Thymus (tissue), 14 donors: ENCODE data around the gene LDLRAD1. TPM values are rescaled to one million over a fixed set of nuclear protein-coding genes. Genes with fewer than 3 reads are reported as not detected.
"Not testable (repeated sequence)": the region's sequence is repeated elsewhere in the genome, so short reads cannot be mapped to it uniquely, and the experiment has no call there.

Source experiments
- DNase-seq, 9 donors: peaks; one replicate each; pipeline ENCODE4 v3.0.0-alpha.2; 2013; ENCODE audit warnings: low spot score in 9 of 9, low read depth in 6 of 9, missing footprints in 1 of 9
- H3K27ac ChIP-seq, 2 donors: one replicate each; pipeline ENCODE4 v1.5.1; 2013; ENCODE audit warnings: control low read depth in 1 of 2, low read depth in 1 of 2, low read length in 1 of 2, mild to moderate bottlenecking in 1 of 2, moderate library complexity in 1 of 2
- H3K27me3 ChIP-seq, 2 donors: one replicate each; pipeline ENCODE4 v1.5.1; 2013; ENCODE audit warnings: low read length in 1 of 2; ENCODE audit not compliant: control insufficient read depth in 2 of 2, insufficient read depth in 1 of 2
- H3K36me3 ChIP-seq, 2 donors: one replicate each; pipeline ENCODE4 v1.5.1; 2013; ENCODE audit warnings: low read length in 1 of 2, mild to moderate bottlenecking in 1 of 2, moderate library complexity in 1 of 2; ENCODE audit not compliant: control insufficient read depth in 2 of 2, insufficient read depth in 2 of 2
- H3K4me1 ChIP-seq, 2 donors: one replicate each; pipeline ENCODE4 v1.5.1; 2013; ENCODE audit warnings: low read length in 2 of 2; ENCODE audit not compliant: control insufficient read depth in 2 of 2, insufficient read depth in 2 of 2
- H3K4me3 ChIP-seq, 2 donors: one replicate each; pipeline ENCODE4 v1.5.1; 2013; ENCODE audit warnings: low read length in 2 of 2, control low read depth in 1 of 2, mild to moderate bottlenecking in 1 of 2
- H3K9me3 ChIP-seq, 2 donors: one replicate each; pipeline ENCODE4 v1.5.1; 2013; ENCODE audit warnings: low read length in 1 of 2, mild to moderate bottlenecking in 1 of 2; ENCODE audit not compliant: control insufficient read depth in 2 of 2, insufficient read depth in 1 of 2
- WGBS: extraction: QIAGEN DNeasy Blood & Tissue Kit; methylation state at CpG from one replicate; pipeline ENCODE4 v1.1.7; 2013; 5-methylcytosine and 5-hydroxymethylcytosine counted together
- long read RNA-seq, 10 donors: transcript quantifications; one replicate each; lab custom pipeline, GENCODE V29; 2026
- polyA plus RNA-seq: library from polyadenylated mRNA; stranded (reverse); fragments of 200-250 nt; gene quantifications from one replicate; pipeline ENCODE4 v1.2.3, GENCODE V29; 2013
- total RNA-seq: library from RNA; stranded (reverse); fragments of 120-200 nt; gene quantifications from one replicate; pipeline ENCODE4 v1.2.4, GENCODE V29; 2013
- donor health status: healthy.

LDLRAD1 gene
- total RNA-seq (not detected), polyA plus RNA-seq (0.18 TPM)
- long read RNA-seq, donor 1, result 0 reads
- long read RNA-seq, donor 2, result 0 reads
- long read RNA-seq, donor 3, result 0 reads
- long read RNA-seq, donor 4, result 0 reads
- long read RNA-seq, donor 5, result 0 reads
- long read RNA-seq, donor 6, result 0 reads
- long read RNA-seq, donor 7, result 0 reads
- long read RNA-seq, donor 8, result 0 reads
- long read RNA-seq, donor 9, result 0 reads
- long read RNA-seq, donor 10, result 0 reads

- peaks cover 0 to 12% of the 10 kb centered on the region in 2 donors for H3K27me3 ChIP-seq
- no peaks in the 10 kb centered on the region for H3K4me1 ChIP-seq
- WGBS, result 80% methylated on average over 6 of the region's 6 CpGs
- no peak within 1 kb of the TSS for H3K4me3 ChIP-seq
- H3K27ac ChIP-seq, result no peak within 1 kb of the TSS
- H3K36me3 ChIP-seq, result no peaks in the 10 kb centered on the region
- H3K9me3 ChIP-seq, result no peaks in the 10 kb centered on the region
- DNase-seq, result no peak
Measured at GRCh38 chr1:54017979-54018378, at the start of gene LDLRAD1. Gene LDLRAD1 (minus strand): TSS chr1:54018186. CDS start chr1:54018112, 74 bp downstream.

- WGBS, result 87% methylated on average over 5 of the region's 5 CpGs
- Histone ChIP-seq H3K4me3 (no peak overlapping the region), H3K9me3 (no peaks in the 10 kb centered on the region), H3K27me3 (no peaks in the 10 kb centered on the region), H3K27ac (no peak overlapping the region), H3K4me1 (no peaks in the 10 kb centered on the region), H3K36me3 (peaks cover 0 to 7% of the 10 kb centered on the region in 2 donors)
- DNase-seq, result no peak
Measured at GRCh38 chr1:54064299-54064698, 46.3 kb upstream of the LDLRAD1 start.

GRCh38 chr1:54054438-54054749, 36.4 kb upstream of the LDLRAD1 start:
- H3K4me3 ChIP-seq, result peak overlapping the region; percentile 66 to 77
- no peaks in the 10 kb centered on the region for H3K9me3 ChIP-seq
- H3K27me3 ChIP-seq, result no peaks in the 10 kb centered on the region
- WGBS, result 10% methylated on average over 5 of the region's 5 CpGs
- peaks cover 0 to 6% of the 10 kb centered on the region in 2 donors for H3K36me3 ChIP-seq
- H3K4me1 ChIP-seq, result peaks cover 10 to 14% of the 10 kb centered on the region in 2 donors
- peak in 4 of 9 donors; percentile 6 to 47 (median 21) for DNase-seq
- H3K27ac ChIP-seq, result peak overlapping the region; percentile 26 to 89

- peak overlapping the region; percentile 66 to 77 for H3K4me3 ChIP-seq
- no peaks in the 10 kb centered on the region for H3K9me3 ChIP-seq
- peak overlapping the region; percentile 89 to 100 for H3K27ac ChIP-seq
- H3K4me1 ChIP-seq, result peaks cover 10 to 14% of the 10 kb centered on the region in 2 donors
- H3K36me3 ChIP-seq, result peaks cover 0 to 6% of the 10 kb centered on the region in 2 donors
- DNase-seq, result peak in 1 of 9 donors; percentile 17
- no peaks in the 10 kb centered on the region for H3K27me3 ChIP-seq
- WGBS, result 2% methylated on average over 21 of the region's 21 CpGs
Measured at GRCh38 chr1:54053745-54054437, 35.9 kb upstream of the LDLRAD1 start.

GRCh38 chr1:54052934-54053744, 35.2 kb upstream of the LDLRAD1 start, which contains the start of the genes TCEANC2 and TMEM59:
Gene TCEANC2 (plus strand): TSS chr1:54053608. CDS start chr1:54054423, 815 bp downstream.
Gene TMEM59 (minus strand): TSS chr1:54053204. CDS start chr1:54053188, 16 bp downstream.
- H3K36me3 ChIP-seq, result peaks cover 0 to 6% of the 10 kb centered on the region in 2 donors
- peak; percentile 96 to 99 (median 98) for DNase-seq
- peak within 1 kb of the TSS; percentile 89 to 100 for H3K27ac ChIP-seq
- H3K4me3 ChIP-seq, result peak within 1 kb of the TSS; percentile 66 to 77
- peaks cover 10 to 14% of the 10 kb centered on the region in 2 donors for H3K4me1 ChIP-seq
- under 1% methylated on average over 59 of the region's 59 CpGs for WGBS
- no peaks in the 10 kb centered on the region for H3K9me3 ChIP-seq
- no peaks in the 10 kb centered on the region for H3K27me3 ChIP-seq

- under 1% methylated on average over 23 of the region's 23 CpGs for WGBS
- H3K4me3 ChIP-seq, result peak overlapping the region; percentile 66 to 77
- peaks cover 10 to 14% of the 10 kb centered on the region in 2 donors for H3K4me1 ChIP-seq
- no peaks in the 10 kb centered on the region for H3K27me3 ChIP-seq
- peak overlapping the region; percentile 89 to 100 for H3K27ac ChIP-seq
- no peaks in the 10 kb centered on the region for H3K9me3 ChIP-seq
- H3K36me3 ChIP-seq, result peaks cover 0 to 3% of the 10 kb centered on the region in 2 donors
- peak in 6 of 9 donors; percentile 21 to 58 (median 30) for DNase-seq
Measured at GRCh38 chr1:54052431-54052933, 34.5 kb upstream of the LDLRAD1 start.

GRCh38 chr1:54051933-54052430, 34.0 kb upstream of the LDLRAD1 start:
- 2% methylated on average over 8 of the region's 8 CpGs for WGBS
- peak overlapping the region; percentile 89 to 100 for H3K27ac ChIP-seq
- no peaks in the 10 kb centered on the region for H3K9me3 ChIP-seq

GRCh38 chr1:54050435-54050834, 32.4 kb upstream of the LDLRAD1 start:
- not testable (repeated sequence) for H3K36me3 ChIP-seq, DNase-seq, H3K9me3 ChIP-seq, H3K27me3 ChIP-seq, H3K27ac ChIP-seq, H3K4me3 ChIP-seq
- H3K4me1 ChIP-seq, result peaks cover 10 to 14% of the 10 kb centered on the region in 2 donors
- 98% methylated on average over 12 of the region's 12 CpGs for WGBS

More at GRCh38 chr1:54051933-54052430, 34.0 kb upstream of the LDLRAD1 start:
- no peaks in the 10 kb centered on the region for H3K27me3 ChIP-seq
- H3K4me3 ChIP-seq, result peak overlapping the region; percentile 66 to 77
- peaks cover 10 to 14% of the 10 kb centered on the region in 2 donors for H3K4me1 ChIP-seq
- DNase-seq, result peak in 3 of 9 donors; percentile 2 to 26 (median 2)
- peaks cover 0 to 3% of the 10 kb centered on the region in 2 donors for H3K36me3 ChIP-seq
